T follicular helper cell (primary cell): ENCODE data around the gene BEX5.
"Not testable (repeated sequence)": the region's sequence is repeated elsewhere in the genome, so short reads cannot be mapped to it uniquely, and the experiment has no call there.

Experiments
- DNase-seq: peaks from one replicate; pipeline ENCODE4 v3.0.0-alpha.2; 2020; ENCODE audit warnings: low read depth
- total RNA-seq, 2 experiments: gene quantifications; one replicate each; lab custom pipeline; 2026; lab: John Stamatoyannopoulos, UW

BEX5 gene
- total RNA-seq = 4.3 to 6.1 reads per million in 2 experiments

GRCh38 chrX:102155806-102156179 is at the start of gene BEX5:
BEX5 (minus strand) TSS chrX:102155977; CDS start chrX:102154265, 1,712 bp downstream.
- DNase-seq = peak; percentile 49

GRCh38 chrX:102185967-102186720 is 30.4 kb upstream of the BEX5 start:
- no peak for DNase-seq

- DNase-seq = peak; percentile 2
Measured at GRCh38 chrX:102154900-102155805, 624 bp downstream of the BEX5 start.

GRCh38 chrX:102154218-102154860 is 1.4 kb downstream of the BEX5 start:
- DNase-seq = no peak

- not testable (repeated sequence) for DNase-seq
Measured at GRCh38 chrX:102142274-102142673, 13.5 kb downstream of the BEX5 start, which contains the start of gene TCEAL6. TCEAL6 (minus strand) TSS chrX:102142481.

- not testable (repeated sequence) for DNase-seq
Measured at GRCh38 chrX:102141631-102142030, 14.1 kb downstream of the BEX5 start.

- not testable (repeated sequence) for DNase-seq
Measured at GRCh38 chrX:102140876-102141275, 14.9 kb downstream of the BEX5 start.

- DNase-seq = no peak
Measured at GRCh38 chrX:102138064-102138463, 17.7 kb downstream of the BEX5 start.

- DNase-seq = no peak
Measured at GRCh38 chrX:102129473-102129872, 26.3 kb downstream of the BEX5 start.

- no peak for DNase-seq
Measured at GRCh38 chrX:102126863-102127262, 28.9 kb downstream of the BEX5 start.

- not testable (repeated sequence) for DNase-seq
Measured at GRCh38 chrX:102126080-102126818, 29.5 kb downstream of the BEX5 start.

- DNase-seq = peak; percentile 11
Measured at GRCh38 chrX:102125436-102125835, 30.3 kb downstream of the BEX5 start, which contains the start of gene TCEAL2. TCEAL2 (plus strand) TSS chrX:102125679; CDS start chrX:102126831, 1,152 bp downstream.

GRCh38 chrX:102125014-102125413 is 30.8 kb downstream of the BEX5 start:
- DNase-seq = not testable (repeated sequence)

- no peak for DNase-seq
Measured at GRCh38 chrX:102115748-102116147, 40.0 kb downstream of the BEX5 start.

- no peak for DNase-seq
Measured at GRCh38 chrX:102113367-102113766, 42.4 kb downstream of the BEX5 start.
